MM.1S (cell line): ENCODE measurements around the gene TPD52L2.

ENCODE experiments used
- DNase-seq: peaks from one replicate; pipeline ENCODE4 v3.0.0-alpha.2; 2015
- H2AFZ ChIP-seq: fragments of 300-600 bp; sonication (generic); 2 replicates; pipeline ENCODE4 v1.6.0; 2016; ENCODE audit warnings: antibody characterized with exemption, low read length
- H3F3A ChIP-seq: fragments of 300-600 bp; sonication (generic); 2 replicates; pipeline ENCODE4 v1.6.1; 2016; ENCODE audit warnings: mild to moderate bottlenecking, antibody characterized with exemption, low read length, moderate library complexity, mixed read lengths; ENCODE audit not compliant: insufficient read depth
- H3K27ac ChIP-seq: fragments of 300-600 bp; sonication (generic); 2 replicates; pipeline ENCODE4 v1.5.1; 2016; ENCODE audit warnings: mild to moderate bottlenecking, low read length
- H3K27me3 ChIP-seq: fragments of 300-600 bp; sonication (generic); replicated peaks from 2 replicates; pipeline ENCODE4 v1.6.0; 2016; ENCODE audit warnings: low read length; ENCODE audit not compliant: insufficient read depth
- H3K36me3 ChIP-seq: fragments of 300-600 bp; sonication (generic); replicated peaks from 2 replicates; pipeline ENCODE4 v1.6.1; 2016; ENCODE audit warnings: mild to moderate bottlenecking, low read length, mixed read lengths; ENCODE audit not compliant: insufficient read depth
- H3K4me1 ChIP-seq: fragments of 300-600 bp; sonication (generic); 2 replicates; pipeline ENCODE4 v1.6.1; 2016; ENCODE audit warnings: low read length, mixed read lengths
- H3K4me2 ChIP-seq: fragments of 300-600 bp; sonication (generic); 2 replicates; pipeline ENCODE4 v1.6.0; 2016; ENCODE audit warnings: low read depth, low read length
- H3K4me3 ChIP-seq: fragments of 300-600 bp; sonication (generic); 2 replicates; pipeline ENCODE4 v1.5.1; 2016; ENCODE audit warnings: low read length, mixed read lengths
- H3K79me2 ChIP-seq: fragments of 300-600 bp; sonication (generic); 2 replicates; pipeline ENCODE4 v1.6.1; 2016; ENCODE audit warnings: mixed run types, low read length, mixed read lengths
- H3K9ac ChIP-seq: fragments of 300-600 bp; sonication (generic); 2 replicates; pipeline ENCODE4 v1.6.1; 2016; ENCODE audit warnings: low read length, mixed read lengths
- H3K9me2 ChIP-seq: fragments of 300-600 bp; sonication (generic); replicated peaks from 2 replicates; pipeline ENCODE4 v1.6.1; 2016; ENCODE audit warnings: mild to moderate bottlenecking, low read length, mixed read lengths; ENCODE audit not compliant: insufficient read depth
- H3K9me3 ChIP-seq: fragments of 300-600 bp; sonication (generic); replicated peaks from 2 replicates; pipeline ENCODE4 v1.6.1; 2016; ENCODE audit warnings: mild to moderate bottlenecking, low read length, mixed read lengths; ENCODE audit not compliant: insufficient read depth
- H4K20me1 ChIP-seq: fragments of 300-600 bp; sonication (generic); 2 replicates; pipeline ENCODE4 v1.6.1; 2016; ENCODE audit warnings: mild to moderate bottlenecking, low read length, moderate library complexity, mixed read lengths; ENCODE audit not compliant: insufficient read depth
- CTCF ChIP-seq: fragments of 300-600 bp; sonication (generic); IDR thresholded peaks from 2 replicates; pipeline ENCODE4 v1.5.1; 2016; ENCODE audit warnings: antibody characterized with exemption, low read length, mixed read lengths
- EZH2 ChIP-seq: fragments of 300-600 bp; sonication (generic); optimal IDR thresholded peaks from 2 replicates; pipeline ENCODE3; 2017; ENCODE audit warnings: low read depth, mild to moderate bottlenecking, antibody characterized with exemption, low read length, mixed read lengths
- EZH2phosphoT487 ChIP-seq: fragments of 300-600 bp; sonication (generic); IDR thresholded peaks from 2 replicates; pipeline ENCODE4 v1.6.1; 2018; ENCODE audit warnings: antibody characterized with exemption, low read length

The TPD52L2 gene

GRCh38 chr20:63829945-63830835, 34.9 kb upstream of the TPD52L2 start:
- no peak overlapping the region for H3K27ac ChIP-seq
- no peaks in the 10 kb centered on the region for H3K9me2 ChIP-seq
- no peaks in the 10 kb centered on the region for H3F3A ChIP-seq
- no peak overlapping the region for H3K9ac ChIP-seq
- H2AFZ ChIP-seq = no peak overlapping the region
- H3K4me3 ChIP-seq = no peak overlapping the region
- peaks cover 5% of the 10 kb centered on the region for H3K4me1 ChIP-seq
- H4K20me1 ChIP-seq = no peaks in the 10 kb centered on the region
- peaks cover 63% of the 10 kb centered on the region for H3K27me3 ChIP-seq
- H3K9me3 ChIP-seq = no peaks in the 10 kb centered on the region
- H3K79me2 ChIP-seq = no peaks in the 10 kb centered on the region
- DNase-seq = no peak
- TF ChIP-seq EZH2 (no peak), CTCF (no peak), EZH2phosphoT487 (no peak)
- no peaks in the 10 kb centered on the region for H3K36me3 ChIP-seq
- H3K4me2 ChIP-seq = no peak overlapping the region

DNA sequence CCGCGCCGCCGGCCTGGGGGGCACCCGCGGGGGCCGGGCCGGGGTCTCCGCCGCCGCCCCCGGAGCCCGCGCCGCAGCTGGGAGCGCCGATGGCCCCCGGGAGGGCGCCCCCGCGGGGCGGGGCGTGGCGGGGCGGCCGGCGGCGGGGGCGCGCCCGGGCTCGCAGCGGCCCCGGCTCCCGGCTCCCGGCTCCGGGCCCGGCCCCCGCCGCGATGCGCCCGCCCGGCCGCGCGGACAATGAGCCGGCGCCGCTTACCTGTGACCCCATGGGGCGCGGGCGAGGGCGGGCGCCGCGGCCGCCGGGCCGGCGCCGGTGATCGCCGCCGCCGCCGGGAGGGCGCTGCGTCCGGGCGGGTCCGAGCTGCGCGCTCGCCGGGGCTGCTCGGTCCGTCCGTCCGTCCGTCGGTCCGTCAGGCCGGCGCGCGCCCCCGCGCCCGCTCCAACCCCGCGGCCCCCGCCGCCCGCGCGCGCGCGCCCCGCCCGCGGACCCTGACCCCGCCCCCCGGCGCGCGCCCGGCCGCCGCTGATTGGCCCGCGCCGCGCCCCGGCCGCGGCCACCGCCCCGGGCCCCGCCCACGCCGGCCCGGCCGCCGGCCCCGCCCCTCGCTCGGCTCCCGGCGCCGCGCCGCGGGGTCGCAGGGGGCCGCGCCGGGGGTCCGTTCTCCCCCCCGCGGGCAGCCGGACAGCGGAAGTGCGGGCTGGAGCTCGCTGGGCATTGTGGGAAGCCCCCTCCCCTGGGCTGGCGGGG, 34.1 kb upstream of the TPD52L2 start, which contains the start of gene ZBTB46:
ZBTB46 (minus strand) TSS at position 424 of the 748 bp plus-strand sequence. CDS start 40,507 bp downstream, outside the sequence.
- peak; percentile 53 for DNase-seq
- Histone ChIP-seq H4K20me1 (no peaks in the 10 kb centered on the region), H3K27me3 (peaks cover 56% of the 10 kb centered on the region), H3K4me2 (no peak within 1 kb of the TSS), H3K9ac (no peak within 1 kb of the TSS), H3K27ac (no peak within 1 kb of the TSS), H3K4me3 (no peak within 1 kb of the TSS), H2AFZ (no peak within 1 kb of the TSS), H3K79me2 (no peaks in the 10 kb centered on the region), H3K9me2 (no peaks in the 10 kb centered on the region), H3K36me3 (no peaks in the 10 kb centered on the region), H3K9me3 (no peaks in the 10 kb centered on the region), H3K4me1 (peaks cover 5% of the 10 kb centered on the region), H3F3A (no peaks in the 10 kb centered on the region)
- TF ChIP-seq EZH2 (no peak), CTCF (no peak), EZH2phosphoT487 (no peak)

DNA sequence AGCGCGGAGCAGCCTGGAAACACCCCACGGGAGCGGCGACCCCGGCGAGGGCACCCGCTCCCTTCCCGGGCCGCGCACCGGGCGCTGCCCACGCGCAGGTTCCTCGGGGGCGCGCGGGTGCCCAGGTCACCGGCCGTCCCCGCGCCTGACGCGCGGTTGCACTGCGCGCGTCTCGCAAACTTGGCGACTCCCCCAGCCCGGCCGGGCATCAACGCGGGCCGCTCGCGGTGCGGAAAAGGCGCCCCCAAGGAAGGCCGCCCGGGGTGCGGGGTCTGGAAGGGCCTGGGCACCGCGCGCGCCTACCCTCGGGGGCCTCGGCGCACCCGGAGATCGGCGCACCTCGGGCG, 33.5 kb upstream of the TPD52L2 start:
- no peaks in the 10 kb centered on the region for H3K9me3 ChIP-seq
- H3K4me3 ChIP-seq = no peak overlapping the region
- H3K9me2 ChIP-seq = no peaks in the 10 kb centered on the region
- TF ChIP-seq EZH2 = no peak
- no peak for TF ChIP-seq EZH2phosphoT487
- no peak for TF ChIP-seq CTCF
- no peaks in the 10 kb centered on the region for H3F3A ChIP-seq
- no peaks in the 10 kb centered on the region for H3K36me3 ChIP-seq
- peaks cover 4% of the 10 kb centered on the region for H3K4me1 ChIP-seq
- H3K27ac ChIP-seq = no peak overlapping the region
- no peaks in the 10 kb centered on the region for H4K20me1 ChIP-seq
- DNase-seq = no peak
- peaks cover 53% of the 10 kb centered on the region for H3K27me3 ChIP-seq
- H2AFZ ChIP-seq = no peak overlapping the region
- H3K79me2 ChIP-seq = no peaks in the 10 kb centered on the region
- no peak overlapping the region for H3K9ac ChIP-seq
- H3K4me2 ChIP-seq = no peak overlapping the region
